ENCODE results near the gene PLAGL2.
A peak's percentile ranks its signal among the peaks of the same experiment; 100 is the strongest.

DNA sequence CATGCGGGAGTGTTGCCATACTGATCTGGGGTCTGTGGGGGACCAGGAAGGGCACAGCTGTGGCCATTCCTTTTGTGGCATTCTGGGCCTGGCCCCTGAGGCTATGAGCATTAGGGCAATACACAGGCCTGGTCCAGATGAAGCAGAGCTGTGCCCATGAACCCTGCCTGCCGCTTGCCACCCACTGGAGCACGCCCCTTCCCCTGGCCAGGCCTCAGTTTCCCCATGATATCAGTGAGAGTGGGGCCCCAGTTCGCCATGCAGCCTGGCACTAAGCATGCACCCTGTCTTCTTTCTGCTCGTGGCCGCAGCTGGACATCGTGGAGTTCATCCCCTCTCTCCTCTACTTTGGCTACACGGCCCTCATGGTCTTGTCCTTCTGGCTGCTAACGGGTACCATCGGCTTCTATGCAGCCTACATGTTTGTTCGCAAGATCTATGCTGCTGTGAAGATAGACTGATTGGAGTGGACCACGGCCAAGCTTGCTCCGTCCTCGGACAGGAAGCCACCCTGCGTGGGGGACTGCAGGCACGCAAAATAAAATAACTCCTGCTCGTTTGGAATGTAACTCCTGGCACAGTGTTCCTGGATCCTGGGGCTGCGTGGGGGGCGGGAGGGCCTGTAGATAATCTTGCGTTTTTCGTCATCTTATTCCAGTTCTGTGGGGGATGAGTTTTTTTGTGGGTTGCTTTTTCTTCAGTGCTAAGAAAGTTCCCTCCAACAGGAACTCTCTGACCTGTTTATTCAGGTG lies 42.4 kb downstream of the PLAGL2 start:
- TF ChIP-seq, protein P1, sequence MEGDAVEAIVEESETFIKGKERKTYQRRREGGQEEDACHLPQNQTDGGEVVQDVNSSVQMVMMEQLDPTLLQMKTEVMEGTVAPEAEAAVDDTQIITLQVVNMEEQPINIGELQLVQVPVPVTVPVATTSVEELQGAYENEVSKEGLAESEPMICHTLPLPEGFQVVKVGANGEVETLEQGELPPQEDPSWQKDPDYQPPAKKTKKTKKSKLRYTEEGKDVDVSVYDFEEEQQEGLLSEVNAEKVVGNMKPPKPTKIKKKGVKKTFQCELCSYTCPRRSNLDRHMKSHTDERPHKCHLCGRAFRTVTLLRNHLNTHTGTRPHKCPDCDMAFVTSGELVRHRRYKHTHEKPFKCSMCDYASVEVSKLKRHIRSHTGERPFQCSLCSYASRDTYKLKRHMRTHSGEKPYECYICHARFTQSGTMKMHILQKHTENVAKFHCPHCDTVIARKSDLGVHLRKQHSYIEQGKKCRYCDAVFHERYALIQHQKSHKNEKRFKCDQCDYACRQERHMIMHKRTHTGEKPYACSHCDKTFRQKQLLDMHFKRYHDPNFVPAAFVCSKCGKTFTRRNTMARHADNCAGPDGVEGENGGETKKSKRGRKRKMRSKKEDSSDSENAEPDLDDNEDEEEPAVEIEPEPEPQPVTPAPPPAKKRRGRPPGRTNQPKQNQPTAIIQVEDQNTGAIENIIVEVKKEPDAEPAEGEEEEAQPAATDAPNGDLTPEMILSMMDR (IDR thresholded peaks at IDR 0.05 in 8 of 11, conservative IDR thresholded peaks at IDR 0.05 in 3 of 11): no peak
- TF ChIP-seq POLR2A (IDR thresholded peaks at IDR 0.05): no peak
- peak; percentile 29 to 50 (median 41) for TF ChIP-seq POLR2AphosphoS5 (IDR thresholded peaks at IDR 0.05)
